Measurements from ENCODE around the gene SLCO4A1. TPM values are rescaled to one million over a fixed set of nuclear protein-coding genes. Genes with fewer than 3 reads are reported as not detected.

Gene SLCO4A1
- total RNA-seq, 2 donors from 2014 or later = 14.7 to 15.2 TPM

DNA sequence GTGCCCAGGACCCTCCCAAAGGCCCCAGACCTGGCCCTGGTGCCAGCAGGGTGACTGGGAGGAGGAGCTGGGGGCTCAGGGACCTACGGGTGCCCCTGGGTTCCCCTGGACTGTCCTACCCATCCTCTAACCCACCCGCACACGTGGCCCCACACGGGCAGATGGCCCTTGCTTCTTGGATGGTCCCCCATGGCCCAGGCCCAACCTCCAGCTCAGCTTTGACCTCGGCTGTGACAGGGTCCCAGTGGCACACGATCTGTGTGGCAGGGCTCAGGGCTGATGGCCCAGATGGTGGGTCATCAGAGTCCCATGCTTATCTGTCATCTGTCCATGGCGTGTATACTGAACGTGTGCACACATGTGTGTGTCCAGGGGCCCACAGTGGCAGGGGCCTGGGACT lies 70.3 kb downstream of the SLCO4A1 start:
- intact Hi-C loops (cut with DNase I) = no loop called here
- DNase-seq (ENCODE audit: low spot score) = no peak

- no peak for DNase-seq (ENCODE audit: low spot score)
- intact Hi-C loops (cut with DNase I) = no loop called here
Observed at GRCh38 chr20:62714006-62714405, 71.7 kb downstream of the SLCO4A1 start.

DNA sequence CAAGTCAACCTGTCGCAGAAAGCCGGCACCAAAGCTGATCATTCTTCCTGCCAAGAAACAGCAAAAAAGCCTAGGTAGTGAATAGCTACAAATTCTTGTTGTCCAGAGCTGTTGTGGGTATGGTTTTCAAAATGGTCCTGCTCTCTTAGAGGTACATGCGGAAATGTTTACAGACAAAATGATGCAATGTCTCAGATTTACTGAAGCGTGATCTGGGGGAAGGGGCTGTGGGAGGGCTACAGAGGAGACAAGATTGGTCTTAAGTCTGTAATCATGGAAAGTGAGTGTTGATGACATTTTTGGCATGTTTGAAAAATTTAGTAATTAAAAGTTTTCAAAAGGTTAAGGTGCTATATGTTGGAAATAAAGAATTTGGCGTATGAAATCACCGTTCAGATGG lies 72.5 kb downstream of the SLCO4A1 start:
- no peak for DNase-seq (ENCODE audit: low spot score)
- intact Hi-C loops (cut with DNase I) = no loop called here

GRCh38 chr20:62715201-62715600 lies 72.9 kb downstream of the SLCO4A1 start:
- intact Hi-C loops (cut with DNase I) = no loop called here
- no peak for DNase-seq (ENCODE audit: low spot score)

GRCh38 chr20:62716198-62716940 lies 74.1 kb downstream of the SLCO4A1 start:
- intact Hi-C loops (cut with DNase I) = no loop called here
- no peak for DNase-seq (ENCODE audit: low spot score)

DNA sequence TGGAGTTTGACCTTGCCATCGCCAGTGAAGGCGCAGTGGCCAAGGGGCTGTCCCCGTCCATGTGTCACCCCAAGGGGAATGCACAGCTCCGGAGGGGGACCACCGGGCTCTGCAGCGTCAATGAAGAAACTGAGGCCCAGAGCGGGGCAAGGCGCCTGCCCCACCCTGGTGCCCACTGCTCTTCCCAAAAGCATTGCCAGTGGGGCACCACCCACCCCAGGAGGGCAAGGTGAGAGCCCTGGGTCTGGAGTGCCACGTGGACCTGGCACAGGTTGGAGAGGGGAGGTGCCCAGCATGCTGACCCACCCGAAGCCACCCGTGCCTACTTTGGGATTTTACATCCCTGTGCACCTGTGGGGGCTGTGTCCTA lies 74.6 kb downstream of the SLCO4A1 start:
- DNase-seq (ENCODE audit: low spot score) = no peak
- intact Hi-C loops (cut with DNase I) = no loop called here

DNA sequence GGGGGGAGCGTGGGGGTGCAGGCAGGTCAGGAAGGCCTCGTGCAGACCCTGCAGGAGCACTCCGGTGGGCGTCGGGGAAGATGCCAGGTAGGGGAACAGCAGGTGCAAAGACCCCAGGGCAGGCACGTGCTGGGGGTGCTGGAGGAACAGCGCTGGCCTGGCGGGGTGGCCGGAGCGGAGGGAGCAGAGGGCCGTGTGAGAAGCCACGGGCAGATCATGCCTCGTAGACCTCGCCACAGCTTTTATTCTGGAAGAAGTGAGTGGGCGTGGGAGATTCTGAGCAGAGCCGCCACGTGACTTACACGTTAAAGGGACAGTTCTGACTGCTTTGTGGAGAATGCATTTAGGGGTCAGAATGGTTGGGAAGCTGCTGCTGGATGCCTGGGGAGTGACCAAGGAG lies 75.6 kb downstream of the SLCO4A1 start:
- DNase-seq (ENCODE audit: low spot score) = no peak
- intact Hi-C loops (cut with DNase I) = no loop called here

DNA sequence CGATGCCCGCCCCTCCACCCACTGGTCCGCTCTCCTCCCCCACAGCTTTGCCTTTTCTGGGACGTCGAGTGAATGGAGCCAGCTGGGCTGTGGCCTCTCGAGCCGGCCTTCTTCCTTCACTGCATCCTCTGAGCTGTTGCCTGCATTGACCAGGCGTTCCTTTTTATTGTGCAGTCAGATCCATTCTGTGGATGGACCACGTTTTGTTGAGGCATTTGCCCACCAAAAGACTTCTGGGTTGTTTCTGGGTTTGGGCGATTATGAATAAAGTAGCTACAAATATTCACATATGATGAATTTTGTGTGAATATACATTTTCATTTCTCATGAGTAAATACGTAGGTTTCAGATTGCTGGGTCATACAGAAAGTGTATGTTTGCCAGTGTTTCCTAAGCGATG lies 76.2 kb downstream of the SLCO4A1 start:
- DNase-seq (ENCODE audit: low spot score) = no peak
- intact Hi-C loops (cut with DNase I) = no loop called here

DNA sequence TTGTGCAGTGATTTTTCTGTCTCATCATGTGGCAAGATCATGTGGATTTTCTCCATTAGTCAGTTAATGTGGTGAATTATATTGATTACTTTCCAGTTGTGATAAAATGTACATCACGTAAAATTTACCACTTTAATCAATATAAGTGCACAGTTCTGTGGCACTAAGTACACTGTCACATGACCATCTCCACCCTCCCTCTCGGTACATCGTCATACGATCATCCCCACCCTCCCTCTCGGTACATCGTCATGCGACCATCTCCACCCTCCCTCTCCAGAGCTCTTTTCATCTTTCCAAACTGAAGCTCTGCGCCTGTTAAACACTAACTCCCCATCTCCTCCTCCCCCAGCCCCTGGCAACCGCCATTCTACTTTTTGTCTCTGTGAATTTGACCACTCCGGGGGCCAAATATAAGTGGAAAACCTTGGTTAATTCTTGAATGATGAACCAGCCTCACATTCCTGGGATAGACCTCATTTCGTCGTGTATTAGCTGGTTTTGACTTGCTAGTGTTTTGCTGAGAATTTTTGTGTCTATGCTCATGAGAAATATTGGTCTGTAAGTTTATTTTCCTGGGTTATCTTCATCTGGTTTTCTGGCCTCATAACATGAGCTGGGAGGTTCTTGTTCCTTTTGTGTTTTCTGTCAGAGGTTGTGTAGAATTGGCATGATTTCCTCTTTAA lies 77.1 kb downstream of the SLCO4A1 start:
- intact Hi-C loops (cut with DNase I) = no loop called here
- no peak for DNase-seq (ENCODE audit: low spot score)

Other genes starting within 250 kb of the SLCO4A1 start
- gene CABLES2, start 235.2 kb upstream of the SLCO4A1 start, total RNA-seq = 1 to 10 TPM; 3.4 to 3.8 TPM
- not detected for gene RBBP8NL, start 215.0 kb upstream of the SLCO4A1 start, total RNA-seq
- 1 to 10 TPM; 3.8 to 6.8 TPM for gene GATA5, start 166.5 kb upstream of the SLCO4A1 start, total RNA-seq
- gene NTSR1, start 66.3 kb downstream of the SLCO4A1 start, total RNA-seq = under 1 TPM in 1 of 2 donors, not detected in 1; 0.14 TPM
- gene MRGBP, start 154.0 kb downstream of the SLCO4A1 start, total RNA-seq = 1 to 10 TPM; 5.0 to 8.0 TPM
- gene OGFR, start 162.3 kb downstream of the SLCO4A1 start, total RNA-seq = 10 to 100 TPM; 27.7 to 29.4 TPM
- gene COL9A3, start 174.5 kb downstream of the SLCO4A1 start, total RNA-seq = 1 to 10 TPM; 1.0 to 1.9 TPM
- 10 to 100 TPM in 1 of 2 donors, 1 to 10 TPM in 1; 9.6 to 10.9 TPM for gene TCFL5, start 219.3 kb downstream of the SLCO4A1 start, total RNA-seq

All from posterior vena cava (tissue), 2 donors.